HG03342 (cell line): ENCODE measurements around the gene DCX.

Experiments
- ATAC-seq: cut with Tn5 transposase; IDR thresholded peaks from one replicate; pipeline ENCODE4 v1.9.1; 2021; ENCODE audit warnings: mild to moderate bottlenecking, moderate library complexity; ENCODE audit not compliant: unreplicated experiment

The DCX gene

GRCh38 chrX:111319451-111319850 lies 92.5 kb downstream of the DCX start:
- ATAC-seq = no peak

- ATAC-seq = no peak
Measured at GRCh38 chrX:111318901-111319300, 93.1 kb downstream of the DCX start.

- ATAC-seq = no peak
Measured at GRCh38 chrX:111309083-111309482, 102.9 kb downstream of the DCX start.

- no peak for ATAC-seq
Measured at GRCh38 chrX:111308039-111308438, 104.0 kb downstream of the DCX start.

GRCh38 chrX:111302284-111302683 lies 109.7 kb downstream of the DCX start:
- ATAC-seq = no peak

GRCh38 chrX:111288841-111289240 lies 123.2 kb downstream of the DCX start:
- ATAC-seq = no peak

- ATAC-seq = no peak
Measured at GRCh38 chrX:111284631-111285293, 127.2 kb downstream of the DCX start.

GRCh38 chrX:111283446-111283845 lies 128.5 kb downstream of the DCX start:
- no peak for ATAC-seq

- no peak for ATAC-seq
Measured at GRCh38 chrX:111282991-111283390, 129.0 kb downstream of the DCX start.

GRCh38 chrX:111282139-111282538 lies 129.9 kb downstream of the DCX start:
- no peak for ATAC-seq

- ATAC-seq = no peak
Measured at GRCh38 chrX:111270339-111270738, 141.7 kb downstream of the DCX start, which contains the start of gene CAPN6. Gene CAPN6, minus strand, starts transcription at chrX:111270483. Its CDS starts 6,547 bp downstream, at chrX:111263936.

- no peak for ATAC-seq
Measured at GRCh38 chrX:111268506-111268905, 143.5 kb downstream of the DCX start.

GRCh38 chrX:111265486-111265885 lies 146.5 kb downstream of the DCX start:
- no peak for ATAC-seq

- ATAC-seq = no peak
Measured at GRCh38 chrX:111264385-111264784, 147.6 kb downstream of the DCX start.

- no peak for ATAC-seq
Measured at GRCh38 chrX:111262086-111262485, 149.9 kb downstream of the DCX start.

GRCh38 chrX:111260451-111260850 lies 151.5 kb downstream of the DCX start:
- no peak for ATAC-seq

- ATAC-seq = no peak
Measured at GRCh38 chrX:111259559-111259958, 152.4 kb downstream of the DCX start.

GRCh38 chrX:111257733-111258132 lies 154.3 kb downstream of the DCX start:
- ATAC-seq = no peak

GRCh38 chrX:111254896-111255693 lies 156.9 kb downstream of the DCX start:
- no peak for ATAC-seq

GRCh38 chrX:111244235-111244750 lies 167.7 kb downstream of the DCX start:
- no peak for ATAC-seq
